Activated CD8-positive, alpha-beta memory T cell treated with anti-CD3 and anti-CD28 coated beads for 24 hours (primary cell): Measurements from ENCODE around the gene TBC1D10B.
"Not testable (repeated sequence)": the region's sequence is repeated elsewhere in the genome, so short reads cannot be mapped to it uniquely, and the experiment has no call there.

Experiments used
- DNase-seq: peaks from one replicate; pipeline ENCODE4 v3.0.0-alpha.2; 2020

TBC1D10B gene

GRCh38 chr16:30324220-30324619, 46.1 kb downstream of the TBC1D10B start:
- DNase-seq: not testable (repeated sequence)

DNA sequence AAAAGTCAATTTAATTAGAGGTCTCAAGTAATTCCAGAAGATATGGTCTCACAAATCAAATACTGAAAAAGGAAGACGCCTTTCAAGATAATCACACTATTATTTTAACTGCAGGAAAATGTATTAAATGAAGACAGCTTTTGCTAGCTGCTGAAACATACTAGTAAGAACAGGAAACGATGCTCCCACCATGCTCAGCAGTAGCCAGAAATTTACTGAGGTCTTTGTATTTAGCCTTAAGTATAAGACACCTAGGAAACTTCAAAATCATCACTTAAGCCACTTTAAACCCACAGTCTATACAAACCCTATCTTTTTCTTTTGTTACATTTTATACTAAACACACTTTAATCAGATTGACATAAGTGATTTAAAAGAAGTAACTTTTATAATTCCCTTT, 51.6 kb downstream of the TBC1D10B start:
- DNase-seq: not testable (repeated sequence)

GRCh38 chr16:30310937-30311336, 59.4 kb downstream of the TBC1D10B start:
- DNase-seq: not testable (repeated sequence)

DNA sequence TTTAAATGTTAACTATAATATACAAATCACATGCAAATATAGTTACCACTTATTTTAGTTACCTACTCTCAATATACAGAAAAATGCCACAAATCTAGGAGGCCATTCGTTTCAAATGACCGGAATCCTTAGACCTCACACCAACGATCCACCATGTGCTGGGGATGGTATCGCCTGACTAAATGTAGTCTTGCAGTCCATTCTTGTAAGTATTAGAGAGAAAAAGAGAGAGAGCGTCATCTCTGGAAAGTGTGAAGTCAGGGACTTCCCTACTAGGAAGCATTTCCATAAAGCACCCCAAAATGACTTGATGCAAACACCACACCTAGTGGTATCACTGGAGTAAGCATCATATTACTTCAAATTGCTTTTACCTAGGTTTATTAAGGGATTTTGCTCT, 61.0 kb downstream of the TBC1D10B start:
- DNase-seq: not testable (repeated sequence)
